HG03354 (cell line): ENCODE results near the gene ISY1.
"Not testable (repeated sequence)": the region's sequence is repeated elsewhere in the genome, so short reads cannot be mapped to it uniquely, and the experiment has no call there.

Experiments used
- ATAC-seq: cut with Tn5 transposase; IDR thresholded peaks from one replicate; pipeline ENCODE4 v1.9.1; 2021; ENCODE audit warnings: mild to moderate bottlenecking; ENCODE audit not compliant: unreplicated experiment, poor library complexity, severe bottlenecking

Gene ISY1

DNA sequence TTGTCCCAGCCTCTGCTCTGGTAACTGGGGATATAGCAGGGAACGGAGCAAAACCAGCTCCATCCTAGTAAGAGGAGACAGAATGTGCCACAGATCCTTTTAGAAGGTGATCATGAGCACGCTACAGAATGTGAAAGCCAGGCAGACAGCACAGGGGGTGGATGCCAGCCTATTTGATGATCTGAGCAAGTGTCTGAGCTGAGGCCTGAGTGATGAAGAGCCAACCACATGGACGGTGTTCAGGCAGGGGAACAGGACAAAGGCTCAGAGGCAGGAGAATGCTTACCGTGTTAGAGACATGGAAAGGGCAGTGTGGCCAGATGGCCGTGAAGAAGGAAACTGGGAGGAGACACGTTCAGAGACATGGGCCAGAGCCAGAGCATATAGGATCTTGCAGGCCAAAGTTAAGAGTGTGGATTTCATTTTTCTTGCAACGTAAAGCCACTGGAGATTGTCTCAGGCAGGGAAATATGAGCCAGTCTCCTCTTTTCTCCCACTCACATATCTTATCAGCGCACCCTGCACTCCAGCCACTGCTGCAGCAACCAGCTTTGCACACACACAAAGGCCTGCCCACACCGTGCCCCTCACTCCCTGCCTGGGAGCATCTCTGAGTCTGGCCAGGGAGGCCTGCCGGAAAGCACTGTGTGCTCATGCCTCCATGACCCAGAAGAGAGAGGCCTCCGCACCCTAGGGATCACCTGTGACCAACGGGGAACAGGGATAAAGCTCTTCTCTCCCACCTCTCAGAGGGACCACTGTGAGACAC lies 59.3 kb downstream of the ISY1 start:
- no peak for ATAC-seq

DNA sequence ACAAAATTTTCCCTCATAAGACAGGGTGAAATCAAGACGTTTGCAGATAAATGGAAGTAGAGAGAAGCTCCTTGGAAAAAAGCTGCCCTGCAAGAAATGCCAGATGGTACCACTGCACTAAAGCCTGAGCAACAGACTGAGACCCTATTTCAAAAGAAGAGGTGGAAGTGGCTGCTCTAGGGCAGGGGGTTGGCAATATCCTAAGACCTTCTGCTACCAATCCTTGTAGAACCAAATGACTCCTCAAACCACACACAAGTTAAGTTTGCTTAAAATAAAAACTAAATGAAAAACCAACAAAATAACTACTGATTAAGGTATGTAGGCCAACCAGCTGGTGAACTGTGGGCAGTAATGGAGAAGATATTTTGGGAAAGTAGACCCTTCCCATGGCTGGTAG lies 60.6 kb downstream of the ISY1 start:
- no peak for ATAC-seq

DNA sequence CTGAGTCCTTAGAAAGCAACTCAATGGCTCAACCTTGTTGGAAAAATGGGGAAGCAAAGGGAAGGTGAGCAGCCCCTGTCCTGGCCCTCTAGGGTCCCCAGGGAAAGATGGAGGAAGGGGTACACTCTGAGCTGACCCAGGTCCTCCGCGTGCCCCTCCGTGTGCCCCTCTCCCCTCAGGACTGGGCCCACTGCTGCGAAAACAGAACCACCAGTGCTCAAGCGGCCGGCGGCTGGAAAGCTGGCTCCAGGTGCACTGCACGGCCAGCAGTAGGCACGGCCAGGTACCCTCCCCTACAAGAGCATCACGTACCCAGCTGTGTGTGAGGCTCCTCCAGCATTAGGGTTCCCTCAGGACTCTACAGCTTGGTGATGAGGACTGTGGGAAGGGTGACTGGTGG lies 65.6 kb downstream of the ISY1 start:
- ATAC-seq, result no peak

DNA sequence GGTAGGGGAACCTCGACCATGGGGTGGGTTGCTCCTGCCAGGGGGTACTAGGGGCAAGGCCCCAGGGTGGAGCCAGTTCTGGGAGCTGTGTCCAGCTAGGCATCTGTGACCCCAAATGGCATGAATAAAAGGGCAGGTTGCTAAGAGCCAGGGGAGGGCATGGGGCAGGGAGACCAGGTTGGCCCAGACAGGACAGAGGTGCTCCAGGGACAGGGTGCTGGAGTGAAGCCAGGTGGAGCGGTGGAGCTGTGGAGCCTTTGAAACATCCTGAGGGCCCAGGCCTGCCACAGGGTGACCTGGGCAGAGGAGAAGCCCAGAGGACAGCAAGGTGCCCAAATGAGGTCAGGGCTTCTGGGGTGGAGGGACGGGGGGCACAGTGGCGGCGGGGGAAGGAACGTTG lies 72.6 kb downstream of the ISY1 start:
- not testable (repeated sequence) for ATAC-seq

DNA sequence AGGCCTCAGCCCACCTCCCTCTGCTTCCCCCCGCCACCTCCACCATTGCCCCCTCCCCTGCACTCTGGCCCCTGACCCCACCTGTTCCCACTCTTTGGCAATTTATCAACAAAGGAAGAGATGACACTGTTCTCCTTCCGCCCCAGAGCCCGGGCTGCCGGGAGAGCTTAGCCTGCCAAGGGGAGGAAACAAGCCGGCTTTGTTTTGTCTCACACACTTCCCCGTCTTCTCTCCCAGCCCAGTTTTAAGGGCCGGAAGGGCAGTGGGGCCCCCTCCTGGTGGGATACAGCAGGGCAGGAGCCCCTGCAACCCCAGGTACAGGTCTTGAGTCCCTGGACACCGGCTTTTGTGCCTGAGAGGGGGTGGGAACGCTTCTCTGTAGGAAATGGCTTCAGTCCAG lies 73.0 kb downstream of the ISY1 start:
- peak; percentile 55 for ATAC-seq

DNA sequence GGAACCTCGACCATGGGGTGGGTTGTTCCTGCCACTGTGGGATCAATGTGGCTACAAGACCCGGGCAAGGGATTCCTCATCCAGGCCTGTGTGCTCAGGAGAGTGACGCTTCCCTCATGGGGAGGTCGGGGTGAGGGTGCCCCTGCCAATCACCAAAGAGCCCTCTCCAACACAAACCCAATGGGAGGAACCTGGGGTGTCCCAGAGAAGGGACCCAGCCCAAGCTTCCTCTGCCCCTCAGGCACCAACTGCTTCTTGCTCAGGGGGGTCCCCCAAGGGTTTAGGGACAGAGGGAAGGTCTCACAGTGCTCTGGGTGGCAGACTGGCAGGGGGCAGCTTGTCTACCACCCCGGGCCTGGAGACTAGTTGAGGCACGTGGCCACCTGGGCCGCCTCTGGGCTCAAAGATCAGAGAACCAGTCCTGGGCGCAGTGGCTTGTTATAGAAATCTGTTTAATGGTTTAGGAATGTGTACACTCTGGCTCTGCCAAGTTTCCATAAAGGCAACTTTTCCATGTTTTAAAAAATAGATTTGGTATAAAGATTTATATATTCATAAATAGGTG lies 73.6 kb downstream of the ISY1 start:
- no peak for ATAC-seq

DNA sequence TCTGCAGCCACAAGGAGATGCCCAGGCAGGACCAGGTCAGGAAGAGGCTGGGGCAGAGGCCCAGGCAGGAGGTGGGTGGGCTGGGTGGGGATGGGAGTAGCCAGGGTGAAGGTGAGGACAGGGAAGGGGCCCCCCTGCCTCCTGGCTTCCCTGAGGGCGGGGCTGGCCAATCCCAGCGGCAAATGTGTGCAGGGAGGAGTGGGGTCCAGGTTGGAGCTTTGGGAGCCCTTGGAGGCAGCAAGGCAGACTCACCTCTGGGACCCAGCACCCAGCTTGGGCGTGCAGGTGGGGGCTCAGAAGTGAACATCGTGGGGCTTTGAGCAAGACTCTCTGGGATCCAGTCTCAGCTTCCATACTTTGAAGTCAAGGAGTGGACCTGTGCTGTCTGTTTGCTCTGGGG lies 75.0 kb downstream of the ISY1 start:
- no peak for ATAC-seq

DNA sequence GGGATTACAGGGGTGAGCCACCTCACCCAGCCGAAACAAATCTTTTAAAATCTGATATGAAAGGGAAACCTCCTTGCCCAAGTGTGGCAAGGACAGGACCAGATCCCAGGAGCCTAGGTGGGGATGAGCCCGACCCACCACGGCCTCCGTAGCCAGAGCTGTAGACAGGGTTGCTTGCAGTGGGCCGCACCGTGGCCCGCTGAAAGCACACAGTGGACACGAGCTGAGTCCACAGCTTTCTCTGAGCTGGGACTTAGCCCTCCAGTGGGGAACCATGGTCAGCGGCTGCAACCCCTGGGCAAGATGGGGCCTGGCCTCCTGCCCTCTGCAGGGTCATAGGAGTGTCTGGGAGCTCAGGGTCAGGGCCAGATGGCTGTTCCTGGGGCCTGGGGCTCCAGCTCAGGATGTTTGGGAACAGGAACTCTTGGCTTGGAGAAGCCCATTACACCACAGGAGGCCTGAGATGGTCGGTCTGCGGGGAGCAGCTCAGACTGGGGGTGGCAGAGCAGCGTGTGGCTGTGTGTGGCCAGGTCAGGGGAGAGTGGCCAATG lies 75.6 kb downstream of the ISY1 start:
- ATAC-seq, result no peak

DNA sequence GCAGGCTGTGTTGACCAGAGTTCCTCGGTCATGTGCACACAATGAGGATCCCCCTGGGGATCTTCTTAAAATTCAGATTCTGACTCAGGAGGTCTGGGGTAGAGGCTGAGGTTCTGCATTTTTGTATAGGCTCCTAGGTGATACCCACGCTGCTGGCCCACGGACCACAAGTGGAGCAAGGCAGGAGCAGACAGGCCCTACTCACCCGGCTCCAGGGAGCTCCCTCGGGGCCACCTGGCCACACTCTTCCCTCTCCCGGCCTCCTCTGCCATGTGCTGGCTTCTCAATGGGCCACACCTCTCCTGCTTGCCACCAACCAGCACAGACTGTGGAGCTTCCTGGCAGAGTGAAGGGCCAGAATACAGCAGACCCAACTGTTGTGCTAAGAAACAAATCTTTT lies 76.4 kb downstream of the ISY1 start:
- no peak for ATAC-seq

DNA sequence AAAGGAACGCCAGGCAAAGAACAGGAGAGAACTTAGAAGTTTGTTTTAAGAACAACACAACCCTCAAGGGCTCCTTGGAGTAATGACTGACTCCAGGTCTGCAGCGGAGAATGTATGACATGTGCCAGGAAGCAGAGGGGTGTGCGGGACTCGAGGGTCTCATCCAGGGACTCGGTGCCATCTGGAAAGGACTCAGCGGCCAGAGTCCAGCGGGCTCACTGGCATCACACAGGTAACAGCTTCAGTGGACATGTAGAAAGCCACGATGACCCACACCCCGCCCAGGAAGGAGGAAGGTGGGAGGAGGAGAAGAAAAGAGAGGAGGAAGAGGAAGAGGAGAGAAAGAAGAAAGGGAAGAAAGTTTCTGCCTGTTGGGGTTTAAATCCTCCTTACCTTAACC lies 78.8 kb downstream of the ISY1 start:
- no peak for ATAC-seq

DNA sequence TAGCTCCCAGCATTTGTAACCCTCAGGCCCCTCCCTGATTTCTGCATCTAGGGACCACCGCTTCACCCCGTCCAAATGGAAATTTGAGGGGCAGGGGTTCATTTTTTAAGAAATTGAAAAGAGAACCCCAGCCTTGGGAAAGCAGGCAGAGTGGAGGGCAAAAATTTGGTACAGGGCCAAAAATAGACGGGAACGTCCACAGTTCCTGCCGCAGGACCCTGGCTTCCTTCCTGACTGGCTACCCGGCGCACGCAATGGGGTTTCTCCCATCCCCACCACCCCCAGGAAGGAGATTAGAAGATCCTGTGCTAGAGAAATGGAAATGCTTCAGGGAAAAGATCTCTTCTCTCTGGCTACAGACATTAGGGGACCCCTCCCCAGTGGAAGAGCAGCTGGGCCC lies 79.4 kb downstream of the ISY1 start:
- ATAC-seq, result no peak

DNA sequence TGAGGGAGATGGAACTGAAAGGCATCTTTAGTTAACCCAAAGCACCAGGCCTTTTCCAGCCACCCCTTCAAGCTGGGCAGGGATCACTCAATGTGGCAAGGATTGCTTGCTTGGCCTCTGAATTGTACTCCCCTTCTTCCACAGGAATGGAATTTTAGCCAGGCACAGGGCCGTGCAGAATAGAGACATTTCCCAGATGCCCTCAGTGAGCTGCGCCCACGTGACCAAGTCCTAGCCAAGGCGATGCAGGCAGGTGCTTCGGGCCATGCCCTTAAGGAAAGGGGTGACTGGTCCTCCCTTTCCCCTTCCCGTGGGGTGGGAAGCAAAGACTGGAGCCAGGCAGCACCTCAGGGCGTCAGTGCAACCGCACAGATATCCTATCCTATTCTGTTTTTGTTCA lies 82.4 kb downstream of the ISY1 start:
- no peak for ATAC-seq
